Measurements from ENCODE around the gene PHLPP1.

- TF ChIP-seq CTCF (IDR thresholded peaks at IDR 0.05), result no peak
- TF ChIP-seq EP300 (IDR thresholded peaks at IDR 0.05), result no peak
- no peak for TF ChIP-seq POLR2A (IDR thresholded peaks at IDR 0.05)
- peak in 1 of 3 donors; percentile 10 for TF ChIP-seq POLR2AphosphoS5 (IDR thresholded peaks at IDR 0.05)
These were observed 2.0 kb downstream of the PHLPP1 start for GRCh38 chr18:62717169-62717924.

All from stomach (tissue), 4 donors.